T-helper 2 cell treated with Interferon-gamma antibody and Interleukin-4, amounts not matched to agents 100 ng/mL and 5 ng/mL, for 36 hours (primary cell): ENCODE data around the gene CHRNA4. TPM values are rescaled to one million over a fixed set of nuclear protein-coding genes. Genes with fewer than 3 reads are reported as not detected.

Source experiments
- intact Hi-C: fragments of 100-400 bp; cut with micrococcal nuclease; formaldehyde crosslinking; loops from one replicate; pipeline ENCODE4 v1.15.1; 2023
- total RNA-seq: library from RNA; stranded (reverse); gene quantifications from 2 replicates; pipeline ENCODE4 v1.2.3, GENCODE V29; 2022

Gene CHRNA4
- total RNA-seq: not detected in 2 replicates

- intact Hi-C loops: no loop called here
These were observed at the start of gene CHRNA4 for GRCh38 chr20:63360850-63361518. CHRNA4 (minus strand) TSS chr20:63361349; CDS start chr20:63361165, 184 bp downstream.

GRCh38 chr20:63409834-63410435 is 48.8 kb upstream of the CHRNA4 start:
- intact Hi-C loops: no loop called here

GRCh38 chr20:63409066-63409833 is 48.1 kb upstream of the CHRNA4 start:
- intact Hi-C loops: no loop called here

GRCh38 chr20:63408684-63409046 is 47.5 kb upstream of the CHRNA4 start:
- intact Hi-C loops: no loop called here

- intact Hi-C loops: no loop called here
These were observed 47.0 kb upstream of the CHRNA4 start for GRCh38 chr20:63407928-63408683.

GRCh38 chr20:63406617-63407245 is 45.6 kb upstream of the CHRNA4 start:
- intact Hi-C loops: no loop called here

- intact Hi-C loops: no loop called here
These were observed 44.9 kb upstream of the CHRNA4 start for GRCh38 chr20:63406011-63406410.

- intact Hi-C loops: no loop called here
These were observed 44.1 kb upstream of the CHRNA4 start for GRCh38 chr20:63405102-63405730.

GRCh38 chr20:63404129-63405085 is 43.3 kb upstream of the CHRNA4 start:
- intact Hi-C loops: no loop called here

- intact Hi-C loops: no loop called here
These were observed 42.4 kb upstream of the CHRNA4 start for GRCh38 chr20:63403403-63404105.

GRCh38 chr20:63402860-63403220 is 41.7 kb upstream of the CHRNA4 start:
- intact Hi-C loops: no loop called here

- intact Hi-C loops: no loop called here
These were observed 41.2 kb upstream of the CHRNA4 start for GRCh38 chr20:63402181-63402859.

GRCh38 chr20:63401384-63402110 is 40.4 kb upstream of the CHRNA4 start:
- intact Hi-C loops: no loop called here

GRCh38 chr20:63400486-63401210 is 39.5 kb upstream of the CHRNA4 start:
- intact Hi-C loops: no loop called here

- intact Hi-C loops: no loop called here
These were observed 38.6 kb upstream of the CHRNA4 start for GRCh38 chr20:63399596-63400375.

- intact Hi-C loops: no loop called here
These were observed 37.8 kb upstream of the CHRNA4 start for GRCh38 chr20:63398744-63399514.
